ENCODE measurements around the gene AGPAT3. TPM values are rescaled to one million over a fixed set of nuclear protein-coding genes. Genes with fewer than 3 reads are reported as not detected.

Gene AGPAT3
- total and polyA plus RNA-seq, 7 donors: 14.4 to 48.5 (median 20.3) TPM

DNA sequence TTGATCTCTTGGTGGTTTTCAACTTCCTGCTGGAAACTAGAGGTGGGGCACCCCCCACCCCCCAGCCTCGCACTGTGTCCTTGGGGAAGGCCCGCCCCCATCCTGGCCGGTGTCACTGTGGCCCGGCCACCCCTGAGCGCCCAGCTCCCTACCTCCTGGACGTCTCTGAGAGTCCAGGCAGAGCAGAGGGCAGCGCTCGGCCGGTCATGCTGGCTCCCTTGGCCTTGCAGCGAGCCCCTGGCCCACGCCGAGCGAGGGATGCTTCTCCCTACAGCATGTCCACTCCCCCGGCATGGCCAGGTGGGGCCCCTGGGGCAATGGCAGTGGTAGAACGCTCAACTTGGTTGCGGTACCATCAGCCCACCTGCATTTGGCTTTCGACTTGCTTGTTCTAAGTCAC is 118.4 kb downstream of the AGPAT3 start:
- Histone ChIP-seq H3K9me3 (no peaks in the 10 kb centered on the region), H3K27me3 (no peaks in the 10 kb centered on the region), H3K4me3 (no peak overlapping the region), H3K27ac (no peak overlapping the region), H3K36me3 (peaks cover 15 to 54% (median 20%) of the 10 kb centered on the region in 4 donors), H3K4me1 (no peaks in the 10 kb centered on the region)
- WGBS, 2 donors: 92 to 93% methylated on average over 17 of the region's 17 CpGs
- intact Hi-C loops (cut with DNase I): no loop called here
- TF ChIP-seq POLR2A (IDR thresholded peaks at IDR 0.05) (no peak), EP300 (IDR thresholded peaks at IDR 0.05) (no peak), POLR2AphosphoS5 (IDR thresholded peaks at IDR 0.05) (no peak)
- TF ChIP-seq, protein P1, sequence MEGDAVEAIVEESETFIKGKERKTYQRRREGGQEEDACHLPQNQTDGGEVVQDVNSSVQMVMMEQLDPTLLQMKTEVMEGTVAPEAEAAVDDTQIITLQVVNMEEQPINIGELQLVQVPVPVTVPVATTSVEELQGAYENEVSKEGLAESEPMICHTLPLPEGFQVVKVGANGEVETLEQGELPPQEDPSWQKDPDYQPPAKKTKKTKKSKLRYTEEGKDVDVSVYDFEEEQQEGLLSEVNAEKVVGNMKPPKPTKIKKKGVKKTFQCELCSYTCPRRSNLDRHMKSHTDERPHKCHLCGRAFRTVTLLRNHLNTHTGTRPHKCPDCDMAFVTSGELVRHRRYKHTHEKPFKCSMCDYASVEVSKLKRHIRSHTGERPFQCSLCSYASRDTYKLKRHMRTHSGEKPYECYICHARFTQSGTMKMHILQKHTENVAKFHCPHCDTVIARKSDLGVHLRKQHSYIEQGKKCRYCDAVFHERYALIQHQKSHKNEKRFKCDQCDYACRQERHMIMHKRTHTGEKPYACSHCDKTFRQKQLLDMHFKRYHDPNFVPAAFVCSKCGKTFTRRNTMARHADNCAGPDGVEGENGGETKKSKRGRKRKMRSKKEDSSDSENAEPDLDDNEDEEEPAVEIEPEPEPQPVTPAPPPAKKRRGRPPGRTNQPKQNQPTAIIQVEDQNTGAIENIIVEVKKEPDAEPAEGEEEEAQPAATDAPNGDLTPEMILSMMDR (IDR thresholded peaks at IDR 0.05): no peak
- no peak for DNase-seq

DNA sequence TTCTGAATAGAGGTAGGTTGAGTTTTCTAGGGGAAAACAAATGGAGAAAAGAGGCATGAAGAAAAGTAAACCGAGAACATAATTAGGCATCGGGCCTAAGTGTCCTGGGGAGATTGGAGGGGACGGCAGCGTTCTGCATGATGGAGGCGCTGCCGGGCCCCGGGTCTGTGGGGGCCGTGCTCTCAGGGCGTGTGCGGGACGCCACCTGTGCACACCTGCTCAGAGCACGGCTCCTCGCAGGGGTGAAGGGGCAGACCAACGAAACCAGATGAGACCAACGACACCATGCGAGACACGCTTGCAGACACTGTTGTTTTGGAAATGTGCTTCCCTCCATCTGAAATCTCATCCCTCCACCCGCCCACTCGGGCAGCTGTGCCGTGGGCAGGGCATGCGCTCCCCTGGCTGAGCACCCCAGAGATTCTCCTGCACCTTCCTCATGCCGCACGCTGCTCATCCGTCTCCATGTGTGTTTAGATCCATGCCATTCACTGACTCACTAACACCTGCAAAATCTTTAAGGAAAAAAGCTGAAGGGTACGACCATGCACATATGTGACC is 118.9 kb downstream of the AGPAT3 start:
- no peak for DNase-seq
- intact Hi-C loops (cut with DNase I): no loop called here
- TF ChIP-seq EP300 (IDR thresholded peaks at IDR 0.05) (no peak), POLR2AphosphoS5 (IDR thresholded peaks at IDR 0.05) (no peak), POLR2A (IDR thresholded peaks at IDR 0.05) (no peak)
- TF ChIP-seq, protein P1 (IDR thresholded peaks at IDR 0.05): no peak
- Histone ChIP-seq H3K9me3 (no peaks in the 10 kb centered on the region), H3K27ac (no peak overlapping the region), H3K4me1 (no peaks in the 10 kb centered on the region), H3K27me3 (no peaks in the 10 kb centered on the region), H3K36me3 (peaks cover 15 to 48% (median 18%) of the 10 kb centered on the region in 4 donors), H3K4me3 (no peak overlapping the region)
- 91 to 93% methylated on average over 25 of the region's 25 CpGs for WGBS, 2 donors

DNA sequence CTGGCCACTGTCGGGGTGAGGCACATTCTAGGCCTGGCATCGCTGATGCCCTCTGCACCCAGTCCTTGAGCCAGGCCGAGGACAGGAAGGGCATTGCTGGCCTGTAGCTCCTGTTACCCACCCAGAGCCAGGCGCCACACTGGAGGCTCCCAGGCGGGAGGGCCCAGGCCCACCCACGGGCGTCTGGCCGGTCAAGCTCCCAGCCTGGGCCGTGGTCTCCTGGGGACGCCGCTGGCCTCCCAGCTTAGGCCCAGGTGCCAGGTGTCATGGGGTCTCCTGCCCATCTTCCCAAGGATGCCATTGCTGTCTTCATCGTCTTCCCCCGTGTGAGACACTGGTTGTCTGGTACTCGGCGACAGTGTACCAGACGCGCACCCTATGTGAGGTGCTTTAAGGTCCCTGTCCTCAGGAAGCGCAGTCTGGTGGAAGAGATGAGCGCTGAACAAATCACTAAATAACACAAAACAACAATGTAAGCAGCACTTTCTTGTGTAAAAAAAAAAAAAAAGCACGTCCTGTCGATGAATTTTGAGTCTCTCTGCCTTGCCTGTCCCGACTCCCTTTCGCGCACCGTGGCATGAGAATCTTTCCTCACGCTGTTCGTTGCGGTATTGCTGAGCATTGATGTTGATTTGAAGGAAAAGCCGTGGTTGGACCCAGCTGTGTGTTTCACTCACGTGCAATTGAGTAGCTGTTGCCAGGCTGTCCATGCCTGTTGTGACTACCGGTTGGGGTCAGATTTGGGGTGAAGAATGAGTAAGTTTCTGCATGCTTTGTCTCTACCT is 120.1 kb downstream of the AGPAT3 start:
- no peaks in the 10 kb centered on the region for H3K4me1 ChIP-seq
- intact Hi-C loops (cut with DNase I): no loop called here

DNA sequence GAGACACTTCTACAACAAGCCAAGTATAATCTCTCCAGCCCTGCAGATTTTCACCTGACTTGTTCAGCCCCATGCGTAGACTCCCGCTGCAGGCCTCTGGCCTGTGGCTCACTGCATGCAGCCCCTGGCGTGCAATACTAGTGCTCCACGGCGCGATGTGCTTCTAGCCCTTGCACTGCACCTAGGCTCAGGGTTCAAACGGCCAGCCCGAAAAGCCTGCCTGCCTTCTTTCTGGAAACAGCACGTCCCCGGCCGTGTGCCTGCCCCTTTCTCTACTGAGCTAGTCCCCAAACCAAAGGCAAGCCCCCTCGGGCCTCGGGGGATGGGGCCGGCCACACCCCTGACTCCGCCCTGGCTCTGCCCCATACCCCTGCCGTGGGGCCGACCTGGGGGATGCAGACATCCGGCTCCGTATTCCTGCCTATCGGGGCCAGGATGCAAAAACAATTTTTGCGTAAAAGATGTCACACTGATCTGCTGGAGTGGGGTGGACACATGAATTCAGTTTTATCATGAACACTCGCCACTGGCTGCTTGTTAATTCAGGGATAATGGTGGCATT is 120.7 kb downstream of the AGPAT3 start:
- no peaks in the 10 kb centered on the region for H3K9me3 ChIP-seq
- peaks cover 11 to 34% (median 18%) of the 10 kb centered on the region in 4 donors for H3K36me3 ChIP-seq
- no peak overlapping the region for H3K27ac ChIP-seq
- H3K4me1 ChIP-seq: no peaks in the 10 kb centered on the region
- no peaks in the 10 kb centered on the region for H3K27me3 ChIP-seq
- DNase-seq: no peak
- intact Hi-C loops (cut with DNase I): no loop called here
- no peak for TF ChIP-seq POLR2A (IDR thresholded peaks at IDR 0.05)
- H3K4me3 ChIP-seq: no peak overlapping the region
- 26 to 37% methylated on average over 22 of the region's 22 CpGs for WGBS, 2 donors

More for the DNA sequence above, 120.1 kb downstream of the AGPAT3 start:
- DNase-seq: no peak
- no peaks in the 10 kb centered on the region for H3K9me3 ChIP-seq
- H3K27me3 ChIP-seq: no peaks in the 10 kb centered on the region
- WGBS, 2 donors: 89% methylated on average over 31 of the region's 31 CpGs
- H3K36me3 ChIP-seq: peaks cover 15 to 40% (median 18%) of the 10 kb centered on the region in 4 donors
- H3K27ac ChIP-seq: no peak overlapping the region
- H3K4me3 ChIP-seq: no peak overlapping the region
- no peak for TF ChIP-seq POLR2A (IDR thresholded peaks at IDR 0.05)
- no peak for TF ChIP-seq POLR2AphosphoS5 (IDR thresholded peaks at IDR 0.05)
- TF ChIP-seq, protein P1 (IDR thresholded peaks at IDR 0.05): no peak
- no peak for TF ChIP-seq EP300 (IDR thresholded peaks at IDR 0.05)
